Measurements from ENCODE around the gene DCAKD.

DNA sequence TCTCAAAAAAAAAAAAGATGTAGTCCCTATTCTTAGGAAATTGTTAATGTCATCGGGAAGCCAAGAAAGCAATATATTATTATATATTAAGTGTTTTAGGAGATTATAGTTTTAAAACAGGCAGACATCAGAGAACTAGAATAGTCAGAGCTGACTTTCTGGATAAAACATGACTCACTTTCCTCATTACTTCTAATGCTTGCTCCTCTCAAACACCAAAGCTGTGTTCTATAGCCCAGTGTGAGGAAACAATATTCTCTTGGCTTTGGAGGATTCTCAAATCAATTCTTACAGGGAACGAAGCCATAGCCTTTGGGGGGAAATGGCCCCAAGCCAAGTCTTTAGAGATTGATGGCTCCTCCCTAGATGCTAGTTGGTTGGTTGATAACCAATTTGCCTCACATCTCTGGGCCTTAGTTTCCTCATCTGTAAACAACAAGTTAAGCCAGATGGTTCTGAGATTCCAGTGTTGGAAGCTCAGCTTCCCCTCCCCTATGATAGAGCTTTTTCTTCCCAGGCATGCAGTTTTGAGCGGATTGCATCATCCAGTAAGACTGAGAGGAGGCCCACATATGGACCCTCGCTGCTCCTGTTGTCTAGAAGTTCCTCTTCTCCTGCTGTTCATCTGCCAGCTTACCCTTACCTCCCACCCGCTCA is 22.1 kb upstream of the DCAKD start:
- no peak for TF ChIP-seq ZNF274 (IDR thresholded peaks at IDR 0.05; ENCODE audit: low read depth, low read length)
- no peak for TF ChIP-seq YY1 (IDR thresholded peaks at IDR 0.05; ENCODE audit: insufficient read depth, insufficient read length)
- no peak for TF ChIP-seq SUZ12 (IDR thresholded peaks at IDR 0.05; ENCODE audit: extremely low read depth, insufficient read depth, insufficient read length)
